ENCODE results near the gene DTX3. TPM values are rescaled to one million over a fixed set of nuclear protein-coding genes. Genes with fewer than 3 reads are reported as not detected.
"Not testable (repeated sequence)": the region's sequence is repeated elsewhere in the genome, so short reads cannot be mapped to it uniquely, and the experiment has no call there.

The DTX3 gene
- total RNA-seq, 4 donors from 2014 or later: 4.2 to 15.7 (median 11.5) TPM

- peaks cover 0 to 23% of the 10 kb centered on the region in 2 donors for H3K27me3 ChIP-seq
- no peak overlapping the region for H3K27ac ChIP-seq
- H3K4me1 ChIP-seq: peaks cover 0 to 29% (median 16%) of the 10 kb centered on the region in 4 donors
- H3K9me3 ChIP-seq: no peaks in the 10 kb centered on the region
- no peak overlapping the region for H3K4me3 ChIP-seq
- DNase-seq: peak in 1 of 3 donors; percentile 2
- no peaks in the 10 kb centered on the region for H3K36me3 ChIP-seq
- TF ChIP-seq POLR2A (IDR thresholded peaks at IDR 0.05) (no peak), CTCF (IDR thresholded peaks at IDR 0.05) (no peak)
Measured at GRCh38 chr12:57629897-57630471, 25.4 kb downstream of the DTX3 start.

- Histone ChIP-seq H3K27ac (no peak overlapping the region), H3K27me3 (peaks cover 0 to 23% of the 10 kb centered on the region in 2 donors), H3K9me3 (no peaks in the 10 kb centered on the region), H3K36me3 (no peaks in the 10 kb centered on the region), H3K4me1 (peaks cover 0 to 29% (median 16%) of the 10 kb centered on the region in 4 donors), H3K4me3 (no peak overlapping the region)
- no peak for DNase-seq
- TF ChIP-seq POLR2A (IDR thresholded peaks at IDR 0.05): no peak
- TF ChIP-seq CTCF (IDR thresholded peaks at IDR 0.05): no peak
Measured at GRCh38 chr12:57630891-57631433, 26.3 kb downstream of the DTX3 start.

- Histone ChIP-seq H3K27me3 (peaks cover 0 to 23% of the 10 kb centered on the region in 2 donors), H3K4me1 (peaks cover 0 to 29% (median 16%) of the 10 kb centered on the region in 4 donors), H3K4me3 (peak overlapping the region in 2 of 4 donors; percentile 56 to 66), H3K27ac (no peak overlapping the region), H3K36me3 (no peaks in the 10 kb centered on the region), H3K9me3 (no peaks in the 10 kb centered on the region)
- TF ChIP-seq POLR2A (IDR thresholded peaks at IDR 0.05) (no peak), CTCF (IDR thresholded peaks at IDR 0.05) (no peak)
- no peak for DNase-seq
Measured at GRCh38 chr12:57631566-57632072, 27.0 kb downstream of the DTX3 start.

- peak overlapping the region in 1 of 4 donors; percentile 31 for H3K27ac ChIP-seq
- TF ChIP-seq POLR2A (IDR thresholded peaks at IDR 0.05): no peak
- TF ChIP-seq CTCF (IDR thresholded peaks at IDR 0.05): no peak
- H3K27me3 ChIP-seq: peaks cover 0 to 23% of the 10 kb centered on the region in 2 donors
Measured at GRCh38 chr12:57632073-57632957, 27.7 kb downstream of the DTX3 start.

GRCh38 chr12:57632958-57633840 lies 28.6 kb downstream of the DTX3 start, which contains the start of gene B4GALNT1:
TSS of gene B4GALNT1 (minus strand) at chr12:57633201. CDS start at chr12:57632132, 1,069 bp downstream.
- H3K27ac ChIP-seq: peak within 1 kb of the TSS in 1 of 4 donors; percentile 31
- DNase-seq: peak; percentile 47 to 75 (median 72)
- no peaks in the 10 kb centered on the region for H3K9me3 ChIP-seq
- no peak for TF ChIP-seq POLR2A (IDR thresholded peaks at IDR 0.05)
- peak; percentile 76 to 95 (median 83) for TF ChIP-seq CTCF (IDR thresholded peaks at IDR 0.05)
- H3K27me3 ChIP-seq: peaks cover 0 to 15% of the 10 kb centered on the region in 2 donors
- H3K4me1 ChIP-seq: peaks cover 0 to 19% (median 14%) of the 10 kb centered on the region in 4 donors
- H3K36me3 ChIP-seq: no peaks in the 10 kb centered on the region
- peak within 1 kb of the TSS; percentile 37 to 66 (median 56) for H3K4me3 ChIP-seq

More at GRCh38 chr12:57632073-57632957, 27.7 kb downstream of the DTX3 start:
- no peaks in the 10 kb centered on the region for H3K36me3 ChIP-seq
- DNase-seq: no peak
- H3K4me3 ChIP-seq: peak overlapping the region; percentile 37 to 66 (median 56)
- H3K9me3 ChIP-seq: no peaks in the 10 kb centered on the region
- H3K4me1 ChIP-seq: peaks cover 0 to 27% (median 16%) of the 10 kb centered on the region in 4 donors

- H3K4me1 ChIP-seq: peaks cover 0 to 18% (median 14%) of the 10 kb centered on the region in 4 donors
- DNase-seq, H3K9me3 ChIP-seq, H3K27ac ChIP-seq, H3K4me3 ChIP-seq, H3K27me3 ChIP-seq, H3K36me3 ChIP-seq: not testable (repeated sequence)
Measured at GRCh38 chr12:57636731-57637130, 32.1 kb downstream of the DTX3 start.
